Erythroblast (primary cell): ENCODE data around the gene STARD10.

Experiments
- DNase-seq, 2 experiments: peaks; one replicate each; lab custom pipeline; 2025; lab: John Stamatoyannopoulos, UW
- GATA1 ChIP-seq: IDR thresholded peaks from 2 replicates; pipeline ENCODE4 v1.6.1; 2011; ENCODE audit warnings: low read depth, mild to moderate bottlenecking, control low read depth, low read length, moderate library complexity
- POLR2A ChIP-seq: IDR thresholded peaks from 2 replicates; pipeline ENCODE4 v1.6.1; 2011; ENCODE audit warnings: mild to moderate bottlenecking, low read length

Gene STARD10

GRCh38 chr11:72712168-72712751 is 81.6 kb downstream of the STARD10 start:
- TF ChIP-seq GATA1, result no peak
- no peak for TF ChIP-seq POLR2A
- no peak for DNase-seq

- TF ChIP-seq POLR2A (no peak), GATA1 (no peak)
- no peak for DNase-seq
Measured at GRCh38 chr11:72711141-72711540, 82.7 kb downstream of the STARD10 start.

- DNase-seq, result no peak
- TF ChIP-seq POLR2A (no peak), GATA1 (no peak)
Measured at GRCh38 chr11:72710278-72710677, 83.6 kb downstream of the STARD10 start.

GRCh38 chr11:72709478-72710238 is 84.2 kb downstream of the STARD10 start:
- TF ChIP-seq POLR2A, result no peak
- no peak for TF ChIP-seq GATA1
- no peak for DNase-seq

- TF ChIP-seq GATA1 (no peak), POLR2A (no peak)
- DNase-seq, result no peak
Measured at GRCh38 chr11:72707032-72707431, 86.8 kb downstream of the STARD10 start.

- TF ChIP-seq POLR2A (no peak), GATA1 (no peak)
- no peak for DNase-seq
Measured at GRCh38 chr11:72706579-72706978, 87.3 kb downstream of the STARD10 start.

GRCh38 chr11:72705442-72706365 is 88.1 kb downstream of the STARD10 start:
- TF ChIP-seq POLR2A, result no peak
- no peak for TF ChIP-seq GATA1
- DNase-seq, result no peak

- TF ChIP-seq POLR2A (no peak), GATA1 (no peak)
- DNase-seq, result no peak
Measured at GRCh38 chr11:72704783-72705265, 89.0 kb downstream of the STARD10 start.
